GM23338 (cell line): ENCODE data around the gene SRGAP3. TPM values are rescaled to one million over a fixed set of nuclear protein-coding genes. Genes with fewer than 3 reads are reported as not detected.

Experiments used
- CTCF ChIP-seq, 2 experiments: fragments of 200-600 bp in 1 of 2; sonication (generic) in 1 of 2; conservative IDR thresholded peaks; 2 replicates each; pipeline versions ENCODE4 v1.5.1 to v1.6.1; 2016 to 2017; ENCODE audit warnings: antibody characterized with exemption in 2 of 2, low read depth in 2 of 2, mild to moderate bottlenecking in 2 of 2, moderate library complexity in 1 of 2
- NANOG ChIP-seq: IDR thresholded peaks from 2 replicates; pipeline ENCODE4 v1.6.1; 2016; ENCODE audit warnings: antibody characterized with exemption, borderline replicate concordance
- POLR2AphosphoS5 ChIP-seq: IDR thresholded peaks from 2 replicates; pipeline ENCODE4 v1.6.1; 2016; ENCODE audit warnings: antibody characterized with exemption, low read depth
- STAT1 ChIP-seq: IDR thresholded peaks from one replicate; pipeline ENCODE4 v1.6.1; 2016; ENCODE audit warnings: antibody characterized with exemption; ENCODE audit not compliant: unreplicated experiment
- ZNF114 ChIP-seq: fragments of 250-450 bp; sonication (Bioruptor Pico); IDR thresholded peaks from 2 replicates; pipeline ENCODE4 v1.5.0; 2020; ENCODE audit warnings: mild to moderate bottlenecking, moderate library complexity
- ZNF331 ChIP-seq: fragments of 250-450 bp; sonication (Bioruptor Pico); IDR thresholded peaks from 2 replicates; pipeline ENCODE4 v1.5.0; 2020; ENCODE audit warnings: low read depth, mild to moderate bottlenecking, moderate library complexity
- ZNF462 ChIP-seq: fragments of 250-450 bp; sonication (Bioruptor Pico); IDR thresholded peaks from 2 replicates; pipeline ENCODE4 v1.5.0; 2020; ENCODE audit warnings: mild to moderate bottlenecking, moderate library complexity
- polyA plus RNA-seq: library from polyadenylated mRNA; unstranded; fragments of >200 nt; fragmentation: Nextera tagmentation; extraction: Ambion mirVana; gene quantifications from 2 replicates; pipeline ENCODE4 v1.2.1, GENCODE V29; 2016
- total RNA-seq: library from RNA; depleted of rRNA; stranded (reverse); fragments of >200 nt; shearing (Covaris generic); gene quantifications from 2 replicates; pipeline ENCODE4 v1.2.3, GENCODE V29; 2014

SRGAP3 gene
- total and polyA plus RNA-seq, 2 experiments from 2014 or later = 6.4 to 9.4 TPM

- TF ChIP-seq ZNF462 (CRISPR knock-in tag) (no peak), STAT1 (no peak), NANOG (no peak), ZNF114 (no peak), POLR2AphosphoS5 (no peak), CTCF (conservative IDR thresholded peaks at IDR 0.05; ENCODE audit: low read depth in 2 of 2) (no peak), ZNF331 (CRISPR knock-in tag) (no peak)
Observed at GRCh38 chr3:9136746-9137465, 112.5 kb downstream of the SRGAP3 start (continued).
